ENCODE measurements around the gene PRAMEF7. TPM values are rescaled to one million over a fixed set of nuclear protein-coding genes. Genes with fewer than 3 reads are reported as not detected.
"Not testable (repeated sequence)": the region's sequence is repeated elsewhere in the genome, so short reads cannot be mapped to it uniquely, and the experiment has no call there.

The PRAMEF7 gene
- total RNA-seq (not detected), polyA plus RNA-seq (not detected)

- H3K4me1 ChIP-seq; H3K4me3 ChIP-seq; intact Hi-C loops (cut with DNase I); H3K9me3 ChIP-seq; DNase-seq; H3K36me3 ChIP-seq; H3K27me3 ChIP-seq; H3K27ac ChIP-seq: not testable (repeated sequence)
- no CpG with 5 or more reads among the region's 1 CpG for WGBS, 2 donors
Observed at GRCh38 chr1:12916310-12916709, at the start of gene PRAMEF7. Gene PRAMEF7, plus strand, starts transcription at chr1:12916610. Its CDS starts 1,083 bp downstream, at chr1:12917693.

GRCh38 chr1:12878453-12878852 is 38.0 kb upstream of the PRAMEF7 start:
- H3K4me1 ChIP-seq; H3K27ac ChIP-seq; DNase-seq; H3K4me3 ChIP-seq; H3K27me3 ChIP-seq; H3K9me3 ChIP-seq; intact Hi-C loops (cut with DNase I); H3K36me3 ChIP-seq: not testable (repeated sequence)
- WGBS, 2 donors: 86 to 87% methylated on average over 3 of the region's 4 CpGs

GRCh38 chr1:12886101-12886500 is 30.3 kb upstream of the PRAMEF7 start, which contains the start of gene PRAMEF4:
Gene PRAMEF4, minus strand, starts transcription at chr1:12886201. Its CDS starts 2,807 bp downstream, at chr1:12883394.
- H3K4me3 ChIP-seq; H3K27ac ChIP-seq; H3K4me1 ChIP-seq; H3K36me3 ChIP-seq; DNase-seq; intact Hi-C loops (cut with DNase I); H3K9me3 ChIP-seq; H3K27me3 ChIP-seq: not testable (repeated sequence)
- 54 to 87% methylated on average over 3 of the region's 3 CpGs for WGBS, 2 donors

- H3K36me3 ChIP-seq; DNase-seq; H3K9me3 ChIP-seq; intact Hi-C loops (cut with DNase I); H3K27ac ChIP-seq; H3K4me3 ChIP-seq; H3K27me3 ChIP-seq; H3K4me1 ChIP-seq: not testable (repeated sequence)
- WGBS, 2 donors: 60% methylated on average over 1 of the region's 1 CpG; no CpG with 5 or more reads in 1 of the 2 donors
Observed at GRCh38 chr1:12898170-12898569, 18.2 kb upstream of the PRAMEF7 start, which contains the start of gene PRAMEF10. Gene PRAMEF10, minus strand, starts transcription at chr1:12898270. Its CDS starts 2,423 bp downstream, at chr1:12895847.

DNA sequence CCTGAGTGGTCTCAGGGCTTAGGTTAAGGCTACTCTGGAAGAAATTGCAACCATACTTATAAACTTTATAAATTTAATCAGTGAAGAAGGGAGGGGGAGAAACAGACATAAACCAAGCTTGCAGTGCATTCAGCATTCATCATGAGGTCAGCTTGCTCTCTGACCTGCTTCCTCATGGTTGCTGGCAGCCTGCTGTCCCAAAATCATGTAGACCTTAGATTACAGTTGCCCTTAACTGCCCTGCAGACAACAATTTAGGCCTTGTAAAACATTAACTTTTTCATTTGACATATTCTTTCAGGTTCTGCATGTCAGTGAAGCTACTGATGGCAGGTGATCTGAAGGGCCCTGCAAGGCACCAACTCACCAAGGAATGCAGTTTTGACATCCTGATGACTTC is 17.2 kb upstream of the PRAMEF7 start:
- H3K36me3 ChIP-seq; H3K4me3 ChIP-seq; H3K9me3 ChIP-seq; H3K4me1 ChIP-seq; H3K27ac ChIP-seq; H3K27me3 ChIP-seq; DNase-seq; intact Hi-C loops (cut with DNase I): not testable (repeated sequence)

DNA sequence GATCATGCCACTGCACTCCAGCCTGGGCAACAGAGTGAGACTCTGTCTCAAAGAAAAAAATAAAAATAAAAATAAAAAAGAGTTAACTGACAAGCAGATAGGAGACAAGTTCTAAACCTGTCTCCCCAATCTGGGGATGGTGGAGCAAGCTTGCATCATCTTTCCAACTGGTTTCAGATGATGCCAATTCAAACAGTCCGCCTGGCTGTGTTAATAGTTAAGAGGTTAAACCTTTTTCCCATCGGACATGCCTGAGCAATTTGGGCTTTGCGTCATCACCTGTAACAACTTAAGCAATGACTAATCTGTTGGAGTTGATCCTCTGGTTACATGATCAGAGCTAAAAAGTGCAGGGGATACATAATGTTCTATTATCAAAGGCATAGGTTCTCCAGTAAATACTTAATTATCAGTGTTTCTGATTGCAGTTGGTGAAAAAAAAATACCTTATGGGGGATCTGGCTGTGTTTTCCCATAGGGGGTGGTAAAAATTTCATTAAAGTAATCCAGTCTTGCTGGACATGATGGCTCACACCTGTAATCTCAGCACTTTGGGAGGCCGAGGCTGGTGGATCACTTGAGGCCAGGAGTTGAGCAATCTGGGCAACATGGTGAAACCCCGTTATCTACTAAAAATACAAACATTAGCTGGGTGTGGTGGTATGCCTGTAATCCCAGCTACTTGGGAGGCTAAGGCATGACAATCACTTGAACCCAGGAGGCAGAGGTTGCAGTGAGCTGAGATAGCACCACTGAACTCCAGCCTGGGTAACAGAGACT is 12.4 kb upstream of the PRAMEF7 start:
- H3K27me3 ChIP-seq; DNase-seq; H3K4me3 ChIP-seq; H3K27ac ChIP-seq; intact Hi-C loops (cut with DNase I); H3K36me3 ChIP-seq; H3K4me1 ChIP-seq; H3K9me3 ChIP-seq: not testable (repeated sequence)
- WGBS, 2 donors: 69 to 79% methylated on average over 4 of the region's 5 CpGs

- H3K27me3 ChIP-seq; DNase-seq; H3K4me1 ChIP-seq; H3K36me3 ChIP-seq; H3K9me3 ChIP-seq; H3K4me3 ChIP-seq; H3K27ac ChIP-seq; intact Hi-C loops (cut with DNase I): not testable (repeated sequence)
- 41 to 73% methylated on average over 2 of the region's 2 CpGs for WGBS, 2 donors
Observed at GRCh38 chr1:12921749-12922148, 5.3 kb downstream of the PRAMEF7 start.

GRCh38 chr1:12924368-12924767 is 8.0 kb downstream of the PRAMEF7 start:
- H3K27me3 ChIP-seq; H3K4me1 ChIP-seq; H3K36me3 ChIP-seq; H3K4me3 ChIP-seq; H3K27ac ChIP-seq; intact Hi-C loops (cut with DNase I); H3K9me3 ChIP-seq; DNase-seq: not testable (repeated sequence)
- 31 to 43% methylated on average over 3 of the region's 5 CpGs for WGBS, 2 donors

DNA sequence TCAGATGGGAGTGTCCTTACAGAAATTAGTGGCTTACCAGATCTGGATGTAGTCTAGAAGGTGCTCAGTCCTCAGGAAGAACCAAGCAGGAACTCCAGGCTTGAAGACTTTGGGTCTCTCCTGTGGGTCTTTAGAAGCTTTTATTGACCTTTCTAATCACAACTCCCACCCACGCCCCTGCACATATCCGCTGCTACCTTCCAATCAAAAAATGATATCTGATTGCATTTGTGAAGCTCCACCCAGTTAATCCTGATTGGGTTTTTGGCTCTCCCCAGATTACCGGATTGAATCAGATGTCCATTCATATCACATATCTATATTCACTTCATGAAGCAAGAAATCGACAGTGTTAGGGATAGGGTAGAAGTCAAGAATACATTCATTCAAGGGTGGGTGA is 31.1 kb downstream of the PRAMEF7 start, which contains the start of gene PRAMEF6:
TSS of gene PRAMEF6 (minus strand) at position 101 of the 400 bp plus-strand sequence. CDS start 5,062 bp downstream, outside the sequence.
- WGBS, 2 donors: 79 to 86% methylated on average over 2 to 3 of the region's 4 CpGs
- H3K36me3 ChIP-seq; H3K4me3 ChIP-seq; H3K27me3 ChIP-seq; intact Hi-C loops (cut with DNase I); DNase-seq; H3K4me1 ChIP-seq; H3K27ac ChIP-seq; H3K9me3 ChIP-seq: not testable (repeated sequence)

Small RNA genes lying within 50 kb of the gene (small RNA-seq; reads per million reads assigned to genes)
- 0 reads per million in 3 donors for gene RNU6-1072P

Other genes starting within 250 kb of the PRAMEF7 start
- gene AADACL3, start 200.5 kb upstream of the PRAMEF7 start, total RNA-seq: not detected
- gene AADACL3, start 200.5 kb upstream of the PRAMEF7 start, polyA plus RNA-seq: not detected
- gene CFAP107, start 170.4 kb upstream of the PRAMEF7 start, total RNA-seq: not detected
- under 1 TPM in 1 of 3 donors, not detected in 2; under 0.01 TPM for gene CFAP107, start 170.4 kb upstream of the PRAMEF7 start, polyA plus RNA-seq
- gene PRAMEF12, start 142.9 kb upstream of the PRAMEF7 start, total RNA-seq: not detected
- not detected for gene PRAMEF12, start 142.9 kb upstream of the PRAMEF7 start, polyA plus RNA-seq
- not detected for gene PRAMEF1, start 125.2 kb upstream of the PRAMEF7 start, total RNA-seq
- gene PRAMEF1, start 125.2 kb upstream of the PRAMEF7 start, polyA plus RNA-seq: not detected
- gene PRAMEF11, start 85.2 kb upstream of the PRAMEF7 start, total RNA-seq: not detected
- not detected for gene PRAMEF11, start 85.2 kb upstream of the PRAMEF7 start, polyA plus RNA-seq
- not detected for gene HNRNPCL1, start 67.9 kb upstream of the PRAMEF7 start, total RNA-seq
- gene HNRNPCL1, start 67.9 kb upstream of the PRAMEF7 start, polyA plus RNA-seq: not detected
- gene PRAMEF2, start 59.5 kb upstream of the PRAMEF7 start, total RNA-seq: not detected
- not detected for gene PRAMEF2, start 59.5 kb upstream of the PRAMEF7 start, polyA plus RNA-seq
- gene PRAMEF4, start 30.4 kb upstream of the PRAMEF7 start, total RNA-seq: not detected
- gene PRAMEF4, start 30.4 kb upstream of the PRAMEF7 start, polyA plus RNA-seq: not detected
- not detected for gene PRAMEF10, start 18.3 kb upstream of the PRAMEF7 start, total RNA-seq
- gene PRAMEF10, start 18.3 kb upstream of the PRAMEF7 start, polyA plus RNA-seq: not detected
- gene PRAMEF6, start 31.0 kb downstream of the PRAMEF7 start, total RNA-seq: not detected
- not detected for gene PRAMEF6, start 31.0 kb downstream of the PRAMEF7 start, polyA plus RNA-seq
- not detected for gene PRAMEF27, start 140.0 kb downstream of the PRAMEF7 start, total RNA-seq
- gene PRAMEF27, start 140.0 kb downstream of the PRAMEF7 start, polyA plus RNA-seq: not detected
- gene HNRNPCL3, start 144.2 kb downstream of the PRAMEF7 start, total RNA-seq: not detected
- not detected for gene HNRNPCL3, start 144.2 kb downstream of the PRAMEF7 start, polyA plus RNA-seq
- gene PRAMEF25, start 154.2 kb downstream of the PRAMEF7 start, total RNA-seq: not detected
- not detected for gene PRAMEF25, start 154.2 kb downstream of the PRAMEF7 start, polyA plus RNA-seq
- not detected for gene HNRNPCL2, start 200.2 kb downstream of the PRAMEF7 start, total RNA-seq
- not detected for gene HNRNPCL2, start 200.2 kb downstream of the PRAMEF7 start, polyA plus RNA-seq
- gene PRAMEF26, start 239.4 kb downstream of the PRAMEF7 start, total RNA-seq: not detected
- gene PRAMEF26, start 239.4 kb downstream of the PRAMEF7 start, polyA plus RNA-seq: not detected
- not detected for gene HNRNPCL4, start 249.0 kb downstream of the PRAMEF7 start, total RNA-seq
- not detected for gene HNRNPCL4, start 249.0 kb downstream of the PRAMEF7 start, polyA plus RNA-seq

Data from sigmoid colon (tissue), 7 donors.